ENCODE measurements around the gene MAD1L1.

The MAD1L1 gene

DNA sequence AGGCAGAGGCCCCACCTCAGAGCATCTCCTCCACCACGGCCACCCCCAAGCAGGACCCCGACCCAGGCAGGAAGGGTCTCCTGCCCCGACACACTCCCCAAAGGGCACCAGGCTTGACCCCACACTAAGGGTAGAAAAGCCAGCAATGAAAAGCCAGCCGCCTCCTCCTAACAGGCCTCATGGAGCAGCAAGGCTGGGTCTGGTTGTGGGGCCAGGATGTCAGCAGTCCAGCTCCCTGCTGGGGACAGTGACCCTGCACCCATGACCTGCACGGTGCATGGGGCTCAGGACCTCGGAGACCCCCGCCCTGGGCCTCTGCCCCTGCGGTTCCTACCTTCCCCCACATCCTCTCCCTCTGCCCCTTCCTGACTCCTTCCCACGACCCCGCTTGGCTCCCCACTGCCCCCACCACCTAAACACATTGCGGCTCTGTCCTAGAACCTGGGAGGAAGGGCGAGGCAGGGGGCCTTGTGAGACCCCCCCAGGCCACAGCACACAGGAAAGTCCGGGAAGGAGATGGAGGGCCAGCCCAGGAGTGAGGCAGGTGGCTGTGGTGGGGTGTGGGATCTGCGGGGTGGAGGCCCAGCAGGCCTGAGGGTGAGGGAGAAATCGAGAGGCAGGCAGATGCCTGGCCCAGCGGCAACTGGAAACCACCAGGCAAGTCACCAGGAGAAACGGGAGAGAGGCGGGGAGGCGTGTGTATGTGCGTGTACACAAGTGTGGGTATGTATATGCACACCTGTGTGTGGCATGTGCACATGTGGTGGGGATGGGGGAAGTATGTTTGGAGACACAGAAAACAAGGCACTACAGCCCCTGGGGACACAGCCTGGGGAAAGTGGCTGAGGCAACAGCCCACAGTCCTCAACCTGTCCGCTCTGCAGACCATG lies 229.9 kb downstream of the MAD1L1 start:
- H3K36me3 ChIP-seq (ENCODE audit: control insufficient read depth in 2 of 2, insufficient read depth in 1 of 2, low read length in 2 of 2), result peaks cover 0 to 4% of the 10 kb centered on the region in 2 experiments; a peak in 1 of 3 replicates
- H3K27ac ChIP-seq (ENCODE audit: extremely low read depth, low read depth, low read length), result no peak overlapping the region
- no peak overlapping the region for H3K4me3 ChIP-seq (ENCODE audit: low read depth, low read length)
- POLR2A ChIA-PET, result no interaction called here
- CTCF ChIA-PET, result no interaction called here
- no peaks in the 10 kb centered on the region for H3K9me3 ChIP-seq (ENCODE audit: control insufficient read depth, insufficient read depth, low read depth, low read length)
- no peak for TF ChIP-seq ZNF560 (tag by site-specific recombination; IDR thresholded peaks at IDR 0.05; ENCODE audit: borderline replicate concordance)
- TF ChIP-seq GLIS2 (tag by site-specific recombination; IDR thresholded peaks at IDR 0.05), result 0 out of 2 replicates have a peak, but pooled peaks have one; percentile 14
- H3K4me1 ChIP-seq (ENCODE audit: control insufficient read depth, insufficient read depth, low read length), result no peaks in the 10 kb centered on the region

DNA sequence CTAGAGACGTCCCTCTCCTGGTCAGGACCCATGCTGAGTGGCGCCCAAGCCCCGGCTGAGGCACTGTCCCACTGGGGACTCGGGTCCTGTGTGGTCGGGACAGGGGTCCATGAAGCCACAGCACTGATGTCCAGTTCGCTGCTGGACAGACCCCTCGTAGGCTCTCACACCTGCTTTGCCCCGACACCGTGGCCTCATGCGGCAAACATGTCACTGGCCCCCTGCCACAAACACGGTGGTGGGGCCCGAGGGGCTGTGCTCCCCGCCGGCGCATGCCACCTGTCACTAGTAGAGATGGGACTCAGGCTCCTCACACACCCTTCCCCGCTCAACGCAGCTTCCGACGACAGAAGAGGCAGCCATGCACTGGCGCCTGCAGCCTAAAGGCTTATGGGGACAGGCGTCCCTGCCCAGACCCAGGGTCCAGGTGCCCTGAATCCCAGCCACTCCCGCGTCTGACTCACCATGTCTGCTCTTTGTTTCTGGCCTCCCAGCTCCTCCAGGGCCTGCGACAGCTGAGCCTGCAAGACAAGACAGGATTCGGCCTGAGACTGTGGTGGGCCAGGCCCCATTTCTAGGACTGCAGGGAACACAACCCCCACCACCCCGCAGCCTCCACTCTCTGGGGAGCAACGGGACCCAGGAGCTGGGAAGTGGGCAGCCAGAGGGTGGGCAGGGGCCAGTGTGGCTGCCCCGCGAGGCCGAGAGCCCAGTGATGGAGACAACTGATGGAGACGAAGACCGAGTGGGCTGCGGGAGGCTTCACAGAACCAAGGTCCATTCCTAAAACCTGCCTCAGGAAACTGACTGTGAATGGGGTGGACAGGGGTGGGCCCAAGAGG lies 230.9 kb downstream of the MAD1L1 start:
- H3K4me1 ChIP-seq (ENCODE audit: control insufficient read depth, insufficient read depth, low read length), result no peaks in the 10 kb centered on the region
- no peaks in the 10 kb centered on the region for H3K9me3 ChIP-seq (ENCODE audit: control insufficient read depth, insufficient read depth, low read depth, low read length)
- ChIA-PET POLR2A (no interaction called here), CTCF (no interaction called here)
- H3K4me3 ChIP-seq (ENCODE audit: low read depth, low read length), result no peak overlapping the region
- peaks cover 0 to 4% of the 10 kb centered on the region in 2 experiments; a peak in 1 of 3 replicates for H3K36me3 ChIP-seq (ENCODE audit: control insufficient read depth in 2 of 2, insufficient read depth in 1 of 2, low read length in 2 of 2)
- no peak overlapping the region for H3K27ac ChIP-seq (ENCODE audit: extremely low read depth, low read depth, low read length)
- no peak for TF ChIP-seq ZNF214 (tag by site-specific recombination; IDR thresholded peaks at IDR 0.05; ENCODE audit: borderline replicate concordance)
- no peak for TF ChIP-seq ZNF610 (tag by site-specific recombination; IDR thresholded peaks at IDR 0.05; ENCODE audit: borderline replicate concordance)
- TF ChIP-seq ZBTB8A (tag by site-specific recombination; IDR thresholded peaks at IDR 0.05), result no peak
- TF ChIP-seq ZNF280D (tag by site-specific recombination; IDR thresholded peaks at IDR 0.05), result no peak
- no peak for TF ChIP-seq ZNF580 (tag by site-specific recombination; IDR thresholded peaks at IDR 0.05)
- TF ChIP-seq ZNF433 (tag by site-specific recombination; IDR thresholded peaks at IDR 0.05; ENCODE audit: low read depth), result no peak
- TF ChIP-seq ZNF114 (tag by site-specific recombination; IDR thresholded peaks at IDR 0.05), result no peak
- no peak for TF ChIP-seq BCL11B (tag by site-specific recombination; IDR thresholded peaks at IDR 0.05; ENCODE audit: low read depth)
- TF ChIP-seq ZNF548 (tag by site-specific recombination; IDR thresholded peaks at IDR 0.05), result no peak
- TF ChIP-seq PRDM1 (tag by site-specific recombination; IDR thresholded peaks at IDR 0.05), result no peak
- TF ChIP-seq, protein P1, sequence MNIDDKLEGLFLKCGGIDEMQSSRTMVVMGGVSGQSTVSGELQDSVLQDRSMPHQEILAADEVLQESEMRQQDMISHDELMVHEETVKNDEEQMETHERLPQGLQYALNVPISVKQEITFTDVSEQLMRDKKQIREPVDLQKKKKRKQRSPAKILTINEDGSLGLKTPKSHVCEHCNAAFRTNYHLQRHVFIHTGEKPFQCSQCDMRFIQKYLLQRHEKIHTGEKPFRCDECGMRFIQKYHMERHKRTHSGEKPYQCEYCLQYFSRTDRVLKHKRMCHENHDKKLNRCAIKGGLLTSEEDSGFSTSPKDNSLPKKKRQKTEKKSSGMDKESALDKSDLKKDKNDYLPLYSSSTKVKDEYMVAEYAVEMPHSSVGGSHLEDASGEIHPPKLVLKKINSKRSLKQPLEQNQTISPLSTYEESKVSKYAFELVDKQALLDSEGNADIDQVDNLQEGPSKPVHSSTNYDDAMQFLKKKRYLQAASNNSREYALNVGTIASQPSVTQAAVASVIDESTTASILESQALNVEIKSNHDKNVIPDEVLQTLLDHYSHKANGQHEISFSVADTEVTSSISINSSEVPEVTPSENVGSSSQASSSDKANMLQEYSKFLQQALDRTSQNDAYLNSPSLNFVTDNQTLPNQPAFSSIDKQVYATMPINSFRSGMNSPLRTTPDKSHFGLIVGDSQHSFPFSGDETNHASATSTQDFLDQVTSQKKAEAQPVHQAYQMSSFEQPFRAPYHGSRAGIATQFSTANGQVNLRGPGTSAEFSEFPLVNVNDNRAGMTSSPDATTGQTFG (tag by site-specific recombination; IDR thresholded peaks at IDR 0.05; ENCODE audit: borderline replicate concordance), result no peak
- no peak for TF ChIP-seq ZBTB1 (tag by site-specific recombination; IDR thresholded peaks at IDR 0.05)
- TF ChIP-seq ZNF274 (IDR thresholded peaks at IDR 0.05; ENCODE audit: low read length), result no peak
- no peak for TF ChIP-seq ZNF274 (tag by site-specific recombination; IDR thresholded peaks at IDR 0.05; ENCODE audit: borderline replicate concordance)
- TF ChIP-seq, protein P2, sequence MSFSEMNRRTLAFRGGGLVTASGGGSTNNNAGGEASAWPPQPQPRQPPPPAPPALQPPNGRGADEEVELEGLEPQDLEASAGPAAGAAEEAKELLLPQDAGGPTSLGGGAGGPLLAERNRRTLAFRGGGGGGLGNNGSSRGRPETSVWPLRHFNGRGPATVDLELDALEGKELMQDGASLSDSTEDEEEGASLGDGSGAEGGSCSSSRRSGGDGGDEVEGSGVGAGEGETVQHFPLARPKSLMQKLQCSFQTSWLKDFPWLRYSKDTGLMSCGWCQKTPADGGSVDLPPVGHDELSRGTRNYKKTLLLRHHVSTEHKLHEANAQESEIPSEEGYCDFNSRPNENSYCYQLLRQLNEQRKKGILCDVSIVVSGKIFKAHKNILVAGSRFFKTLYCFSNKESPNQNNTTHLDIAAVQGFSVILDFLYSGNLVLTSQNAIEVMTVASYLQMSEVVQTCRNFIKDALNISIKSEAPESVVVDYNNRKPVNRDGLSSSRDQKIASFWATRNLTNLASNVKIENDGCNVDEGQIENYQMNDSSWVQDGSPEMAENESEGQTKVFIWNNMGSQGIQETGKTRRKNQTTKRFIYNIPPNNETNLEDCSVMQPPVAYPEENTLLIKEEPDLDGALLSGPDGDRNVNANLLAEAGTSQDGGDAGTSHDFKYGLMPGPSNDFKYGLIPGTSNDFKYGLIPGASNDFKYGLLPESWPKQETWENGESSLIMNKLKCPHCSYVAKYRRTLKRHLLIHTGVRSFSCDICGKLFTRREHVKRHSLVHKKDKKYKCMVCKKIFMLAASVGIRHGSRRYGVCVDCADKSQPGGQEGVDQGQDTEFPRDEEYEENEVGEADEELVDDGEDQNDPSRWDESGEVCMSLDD (tag by site-specific recombination; IDR thresholded peaks at IDR 0.05), result no peak
- TF ChIP-seq ZNF701 (tag by site-specific recombination; IDR thresholded peaks at IDR 0.05), result no peak
- TF ChIP-seq ZEB2 (tag by site-specific recombination; IDR thresholded peaks at IDR 0.05), result no peak

Data from HEK293 (cell line).